ENCODE measurements around the gene NELL1.

The NELL1 gene

GRCh38 chr11:21142007-21142406 is 472.6 kb downstream of the NELL1 start:
- no peak overlapping the region for H3K4me3 ChIP-seq (ENCODE audit: low read depth in 1 of 2, low read length in 2 of 2)
- ATAC-seq (ENCODE audit: insufficient read depth, low read depth) (no peak), DNase-seq (peak; percentile 8)
- H3K9ac ChIP-seq (ENCODE audit: low read depth, low read length): no peak overlapping the region
- no peak overlapping the region for H3K27ac ChIP-seq (ENCODE audit: low read length)
- no peaks in the 10 kb centered on the region for H3K4me1 ChIP-seq (ENCODE audit: insufficient read depth, low read length)
- H3K79me2 ChIP-seq (ENCODE audit: insufficient read depth, low read length): no peaks in the 10 kb centered on the region
- H3K36me3 ChIP-seq (ENCODE audit: insufficient read depth, low read length): no peaks in the 10 kb centered on the region
- H3K4me2 ChIP-seq (ENCODE audit: insufficient read depth, low read length): no peak overlapping the region
- H4K20me1 ChIP-seq (ENCODE audit: insufficient read depth, low read length): no peaks in the 10 kb centered on the region
- TF ChIP-seq EZH2 (IDR thresholded peaks at IDR 0.05; ENCODE audit: borderline replicate concordance, low read depth, low read length, severe bottlenecking): no peak
- peak; percentile 18 for TF ChIP-seq CTCF (IDR thresholded peaks at IDR 0.05; ENCODE audit: borderline replicate concordance, extremely low read depth, low read length, poor library complexity, severe bottlenecking)
- no peaks in the 10 kb centered on the region for H3K9me3 ChIP-seq (ENCODE audit: insufficient read depth, low read length, severe bottlenecking)
- H3K27me3 ChIP-seq (ENCODE audit: insufficient read depth, low read length, poor library complexity): no peaks in the 10 kb centered on the region
- no peak overlapping the region for H2AFZ ChIP-seq (ENCODE audit: low read depth, low read length)

- DNase-seq: no peak
- no peaks in the 10 kb centered on the region for H3K4me1 ChIP-seq (ENCODE audit: insufficient read depth, low read length)
- no peaks in the 10 kb centered on the region for H3K9me3 ChIP-seq (ENCODE audit: insufficient read depth, low read length, severe bottlenecking)
- H3K4me3 ChIP-seq (ENCODE audit: low read depth in 1 of 2, low read length in 2 of 2): no peak overlapping the region
- no peaks in the 10 kb centered on the region for H4K20me1 ChIP-seq (ENCODE audit: insufficient read depth, low read length)
- no peaks in the 10 kb centered on the region for H3K27me3 ChIP-seq (ENCODE audit: insufficient read depth, low read length, poor library complexity)
- no peaks in the 10 kb centered on the region for H3K79me2 ChIP-seq (ENCODE audit: insufficient read depth, low read length)
- no peak overlapping the region for H2AFZ ChIP-seq (ENCODE audit: low read depth, low read length)
- H3K27ac ChIP-seq (ENCODE audit: low read length): no peak overlapping the region
- TF ChIP-seq CTCF (IDR thresholded peaks at IDR 0.05; ENCODE audit: borderline replicate concordance, extremely low read depth, low read length, poor library complexity, severe bottlenecking) (no peak), EZH2 (IDR thresholded peaks at IDR 0.05; ENCODE audit: borderline replicate concordance, low read depth, low read length, severe bottlenecking) (no peak)
- no peak overlapping the region for H3K9ac ChIP-seq (ENCODE audit: low read depth, low read length)
- H3K36me3 ChIP-seq (ENCODE audit: insufficient read depth, low read length): no peaks in the 10 kb centered on the region
- ATAC-seq (ENCODE audit: insufficient read depth, low read depth): no peak
- H3K4me2 ChIP-seq (ENCODE audit: insufficient read depth, low read length): no peak overlapping the region
These were observed 475.1 kb downstream of the NELL1 start for GRCh38 chr11:21144531-21144930.

- H3K4me3 ChIP-seq (ENCODE audit: low read depth in 1 of 2, low read length in 2 of 2): no peak overlapping the region
- no peak overlapping the region for H3K27ac ChIP-seq (ENCODE audit: low read length)
- no peak for TF ChIP-seq EZH2 (IDR thresholded peaks at IDR 0.05; ENCODE audit: borderline replicate concordance, low read depth, low read length, severe bottlenecking)
- no peak for TF ChIP-seq CTCF (IDR thresholded peaks at IDR 0.05; ENCODE audit: borderline replicate concordance, extremely low read depth, low read length, poor library complexity, severe bottlenecking)
- no peaks in the 10 kb centered on the region for H3K27me3 ChIP-seq (ENCODE audit: insufficient read depth, low read length, poor library complexity)
- H3K9me3 ChIP-seq (ENCODE audit: insufficient read depth, low read length, severe bottlenecking): no peaks in the 10 kb centered on the region
- DNase-seq (no peak), ATAC-seq (ENCODE audit: insufficient read depth, low read depth) (no peak)
- H3K79me2 ChIP-seq (ENCODE audit: insufficient read depth, low read length): no peaks in the 10 kb centered on the region
- H3K4me2 ChIP-seq (ENCODE audit: insufficient read depth, low read length): no peak overlapping the region
- H3K4me1 ChIP-seq (ENCODE audit: insufficient read depth, low read length): no peaks in the 10 kb centered on the region
- H4K20me1 ChIP-seq (ENCODE audit: insufficient read depth, low read length): no peaks in the 10 kb centered on the region
- no peak overlapping the region for H2AFZ ChIP-seq (ENCODE audit: low read depth, low read length)
- H3K36me3 ChIP-seq (ENCODE audit: insufficient read depth, low read length): no peaks in the 10 kb centered on the region
- no peak overlapping the region for H3K9ac ChIP-seq (ENCODE audit: low read depth, low read length)
These were observed 479.0 kb downstream of the NELL1 start for GRCh38 chr11:21148376-21148775.

GRCh38 chr11:21160140-21160539 is 490.8 kb downstream of the NELL1 start:
- no peak overlapping the region for H2AFZ ChIP-seq (ENCODE audit: low read depth, low read length)
- TF ChIP-seq EZH2 (IDR thresholded peaks at IDR 0.05; ENCODE audit: borderline replicate concordance, low read depth, low read length, severe bottlenecking): no peak
- TF ChIP-seq CTCF (IDR thresholded peaks at IDR 0.05; ENCODE audit: borderline replicate concordance, extremely low read depth, low read length, poor library complexity, severe bottlenecking): no peak
- no peaks in the 10 kb centered on the region for H3K36me3 ChIP-seq (ENCODE audit: insufficient read depth, low read length)
- H3K4me2 ChIP-seq (ENCODE audit: insufficient read depth, low read length): no peak overlapping the region
- no peaks in the 10 kb centered on the region for H3K4me1 ChIP-seq (ENCODE audit: insufficient read depth, low read length)
- H3K9ac ChIP-seq (ENCODE audit: low read depth, low read length): no peak overlapping the region
- no peak for DNase-seq
- H4K20me1 ChIP-seq (ENCODE audit: insufficient read depth, low read length): no peaks in the 10 kb centered on the region
- no peaks in the 10 kb centered on the region for H3K9me3 ChIP-seq (ENCODE audit: insufficient read depth, low read length, severe bottlenecking)
- no peak overlapping the region for H3K27ac ChIP-seq (ENCODE audit: low read length)
- no peaks in the 10 kb centered on the region for H3K79me2 ChIP-seq (ENCODE audit: insufficient read depth, low read length)
- no peak for ATAC-seq (ENCODE audit: insufficient read depth, low read depth)
- no peak overlapping the region for H3K4me3 ChIP-seq (ENCODE audit: low read depth in 1 of 2, low read length in 2 of 2)
- H3K27me3 ChIP-seq (ENCODE audit: insufficient read depth, low read length, poor library complexity): no peaks in the 10 kb centered on the region
